Esophagus squamous epithelium (tissue), 4 donors: ENCODE results near the gene LRP5.

ENCODE experiments used
- CTCF ChIP-seq, 6 experiments: fragments of 450-650 bp in 4 of 6; fragments of 200-600 bp in 2 of 6; sonication (generic) in 2 of 6; IDR thresholded peaks; one replicate each; pipeline ENCODE4 v1.5.1; 2016 to 2019; ENCODE audit warnings: antibody characterized with exemption in 6 of 6, mild to moderate bottlenecking in 4 of 6, moderate library complexity in 4 of 6
- POLR2A ChIP-seq, 4 donors: fragments of 450-650 bp; IDR thresholded peaks; one replicate each; pipeline ENCODE4 v1.6.1; 2017; ENCODE audit warnings: antibody characterized with exemption in 4 of 4, mild to moderate bottlenecking in 4 of 4, moderate library complexity in 3 of 4

GRCh38 chr11:68430801-68431200 is 118.4 kb downstream of the LRP5 start:
- no peak for TF ChIP-seq POLR2A (IDR thresholded peaks at IDR 0.05)
- no peak for TF ChIP-seq CTCF (IDR thresholded peaks at IDR 0.05)
